SK-N-SH (cell line): Measurements from ENCODE around the gene OGFOD2. TPM values are rescaled to one million over a fixed set of nuclear protein-coding genes. Genes with fewer than 3 reads are reported as not detected.

ENCODE experiments used
- CTCF ChIA-PET: fragments of 300-600, 350-600 bp; formaldehyde crosslinking; extraction: SDS; loops from one replicate; lab custom pipeline; 2021; lab: Yijun Ruan, JAX
- POLR2A ChIA-PET: fragments of 350-600 bp; sonication (Branson Sonifier 250); formaldehyde crosslinking; extraction: SDS; loops from one replicate; lab custom pipeline; 2020; ENCODE audit warnings: antibody characterized with exemption, inconsistent platforms; lab: Yijun Ruan, JAX
- DNase-seq: peaks from one replicate; pipeline ENCODE4 v3.0.0; 2012
- H2AFZ ChIP-seq: fragments of 200-600 bp; sonication (generic); 2 replicates; pipeline ENCODE4 v1.8.1; 2016; ENCODE audit warnings: antibody characterized with exemption, mild to moderate bottlenecking, low read depth
- H3F3A ChIP-seq: fragments of 200-600 bp; sonication (generic); replicated peaks from 2 replicates; pipeline ENCODE3; 2016; ENCODE audit warnings: antibody characterized with exemption, mild to moderate bottlenecking; ENCODE audit not compliant: insufficient read depth
- H3K27ac ChIP-seq, 2 experiments: fragments of 200-500 bp in 1 of 2; fragments of 200-600 bp in 1 of 2; sonication (Bioruptor generic) in 1 of 2; sonication (generic), shearing (Covaris generic) in 1 of 2; 2 replicates each; pipeline versions ENCODE4 v1.5.1 to v1.6.1; 2014 to 2016; ENCODE audit warnings: low read depth in 2 of 2, inconsistent platforms in 1 of 2, low read length in 1 of 2, mild to moderate bottlenecking in 1 of 2, mixed read lengths in 1 of 2
- H3K27me3 ChIP-seq: fragments of 200-600 bp; sonication (generic), shearing (Covaris generic); 2 replicates; pipeline ENCODE4 v1.6.1; 2016; ENCODE audit warnings: mixed run types; ENCODE audit not compliant: insufficient read depth
- H3K36me3 ChIP-seq, 2 experiments: fragments of 200-500 bp in 1 of 2; fragments of 200-600 bp in 1 of 2; sonication (Bioruptor generic) in 1 of 2; sonication (generic) in 1 of 2; replicated peaks in 1 of 2; 2 replicates each; pipeline versions ENCODE3 to v1.5.1; 2014 to 2016; ENCODE audit warnings: low read length in 1 of 2, mild to moderate bottlenecking in 1 of 2; ENCODE audit not compliant: insufficient read depth in 2 of 2, control insufficient read depth in 1 of 2
- H3K4me1 ChIP-seq, 2 experiments: fragments of 200-500 bp in 1 of 2; fragments of 200-600 bp in 1 of 2; sonication (Bioruptor generic) in 1 of 2; sonication (generic), shearing (Covaris generic) in 1 of 2; 2 replicates each; pipeline versions ENCODE4 v1.5.1 to v1.6.1; 2014 to 2016; ENCODE audit warnings: low read depth in 1 of 2, low read length in 1 of 2, mixed run types in 1 of 2; ENCODE audit not compliant: insufficient read depth in 2 of 2, control insufficient read depth in 1 of 2
- H3K4me2 ChIP-seq: fragments of 200-600 bp; sonication (generic), shearing (Covaris generic); 2 replicates; pipeline ENCODE4 v1.6.1; 2017; ENCODE audit warnings: mixed run types
- H3K4me3 ChIP-seq, 2 experiments: fragments of 200-500 bp in 1 of 2; fragments of 200-600 bp in 1 of 2; sonication (Bioruptor generic) in 1 of 2; sonication (generic), shearing (Covaris generic) in 1 of 2; 2 replicates each; pipeline versions ENCODE4 v1.5.1 to v1.8.1; 2014 to 2016; ENCODE audit warnings: low read depth in 2 of 2, inconsistent platforms in 1 of 2, low read length in 1 of 2, mild to moderate bottlenecking in 1 of 2, mixed read lengths in 1 of 2, moderate library complexity in 1 of 2
- H3K79me2 ChIP-seq: fragments of 200-600 bp; sonication (generic); 2 replicates; pipeline ENCODE4 v1.8.1; 2017; ENCODE audit warnings: mild to moderate bottlenecking; ENCODE audit not compliant: insufficient read depth
- H3K9ac ChIP-seq: fragments of 200-600 bp; sonication (generic); 2 replicates; pipeline ENCODE4 v1.6.1; 2017; ENCODE audit warnings: mixed run types
- H3K9me2 ChIP-seq: fragments of 200-600 bp; sonication (generic); 2 replicates; pipeline ENCODE4 v1.6.1; 2017; ENCODE audit warnings: mixed run types
- H3K9me3 ChIP-seq: fragments of 200-600 bp; sonication (generic); 2 replicates; pipeline ENCODE4 v1.6.1; 2017; ENCODE audit warnings: mixed run types, mild to moderate bottlenecking, moderate library complexity
- H4K20me1 ChIP-seq: fragments of 200-600 bp; sonication (generic); 2 replicates; pipeline ENCODE4 v1.6.1; 2017; ENCODE audit warnings: mild to moderate bottlenecking, mixed run types; ENCODE audit not compliant: insufficient read depth
- ELF1 ChIP-seq: IDR thresholded peaks from 2 replicates; pipeline ENCODE4 v1.4.0; 2012
- FOSL2 ChIP-seq: IDR thresholded peaks from 2 replicates; pipeline ENCODE4 v1.4.0; 2012; ENCODE audit warnings: low read depth, mild to moderate bottlenecking, moderate library complexity, borderline replicate concordance
- FOXJ3 ChIP-seq: sonication (generic); formaldehyde crosslinking; IDR thresholded peaks from 2 replicates; pipeline ENCODE4 v1.5.1; 2020; ENCODE audit warnings: mild to moderate bottlenecking, missing genetic modification reagents
- FOXM1 ChIP-seq: IDR thresholded peaks from 2 replicates; pipeline ENCODE4 v1.4.0; 2012; ENCODE audit warnings: low read depth, mild to moderate bottlenecking
- JUND ChIP-seq: IDR thresholded peaks from 2 replicates; pipeline ENCODE4 v1.4.0; 2012
- MEF2A ChIP-seq: IDR thresholded peaks from 2 replicates; pipeline ENCODE4 v1.4.0; 2012; ENCODE audit warnings: low read depth, borderline replicate concordance
- NRF1 ChIP-seq: IDR thresholded peaks from 2 replicates; pipeline ENCODE4 v1.6.1; 2012; ENCODE audit warnings: low read depth, mild to moderate bottlenecking, low read length
- POLR2AphosphoS5 ChIP-seq: IDR thresholded peaks from 2 replicates; pipeline ENCODE4 v1.6.1; 2012; ENCODE audit warnings: low read depth, low read length
- RCOR1 ChIP-seq: fragments of 150-350 bp; IDR thresholded peaks from 2 replicates; pipeline ENCODE4 v1.6.1; 2017; ENCODE audit warnings: antibody characterized with exemption, low read length
- SIN3A ChIP-seq: IDR thresholded peaks from 2 replicates; pipeline ENCODE4 v1.6.1; 2012; ENCODE audit warnings: low read depth, mild to moderate bottlenecking, low read length, moderate library complexity, borderline replicate concordance
- WGBS: methylation state at CpG from one replicate; pipeline ENCODE4 v1.1.6; 2017; ENCODE audit warnings: low lambda C conversion rate; 5-methylcytosine and 5-hydroxymethylcytosine counted together
- polyA plus RNA-seq, 3 experiments: library from polyadenylated mRNA; depleted of rRNA; stranded (reverse); fragments of >200 nt; gene quantifications; 2 replicates each; pipeline ENCODE4 v1.2.3, GENCODE V29; 2012
- TF ChIP-seq, protein P1 (sequence below): IDR thresholded peaks from 2 replicates; pipeline ENCODE4 v1.4.0; 2012; ENCODE audit warnings: low read depth
- TF ChIP-seq, protein P2 (sequence below): fragments of 150-350 bp; IDR thresholded peaks from 2 replicates; pipeline ENCODE4 v1.6.1; 2017; ENCODE audit warnings: antibody characterized with exemption, low read length, low read depth, borderline replicate concordance
- TF ChIP-seq, protein P3 (sequence below): fragments of 200-600 bp; sonication (generic); IDR thresholded peaks from 2 replicates; pipeline ENCODE4 v1.6.1; 2017; ENCODE audit warnings: antibody characterized with exemption, mild to moderate bottlenecking, moderate library complexity
- TF ChIP-seq, protein P4 (sequence below): fragments of 150-350 bp; IDR thresholded peaks from 2 replicates; pipeline ENCODE4 v1.6.1; 2016; ENCODE audit warnings: mild to moderate bottlenecking, low read depth, low read length
- TF ChIP-seq, protein P5 (sequence below): IDR thresholded peaks from 2 replicates; pipeline ENCODE4 v1.4.0; 2012; ENCODE audit warnings: low read depth, borderline replicate concordance

OGFOD2 gene
- polyA plus RNA-seq, 1 of the 3 experiments (the other 2 are of a cell fraction): 22.0 TPM

DNA sequence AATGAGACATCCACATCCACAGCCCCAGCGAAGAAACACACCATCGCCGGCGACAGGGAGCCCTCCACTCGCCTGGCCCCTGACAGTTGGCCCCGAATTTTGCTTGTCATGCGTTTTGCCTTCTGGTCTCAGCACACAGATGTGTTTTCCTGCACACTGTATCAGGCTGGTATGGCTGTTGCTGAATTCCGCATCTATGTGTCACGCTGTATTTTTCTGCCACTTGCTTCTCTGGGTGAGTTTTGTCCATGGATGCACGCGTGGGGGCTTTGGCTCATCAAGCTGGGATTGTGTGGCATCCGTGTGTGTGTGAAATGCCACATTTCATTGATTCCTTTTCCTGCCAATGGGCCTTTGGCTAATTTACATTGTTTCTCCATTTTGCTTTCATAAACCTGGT lies 31.9 kb downstream of the OGFOD2 start:
- no peaks in the 10 kb centered on the region for H3K36me3 ChIP-seq

More for the DNA sequence above, 31.9 kb downstream of the OGFOD2 start:
- Histone ChIP-seq H3K27ac (no peak overlapping the region), H3K4me2 (no peak overlapping the region), H3K4me1 (peaks cover 0 to 9% of the 10 kb centered on the region in 2 experiments; a peak in 1 of 4 replicates), H3K9ac (no peak overlapping the region), H3K9me2 (no peaks in the 10 kb centered on the region), H3K79me2 (no peaks in the 10 kb centered on the region), H3F3A (no peaks in the 10 kb centered on the region), H4K20me1 (no peaks in the 10 kb centered on the region), H3K9me3 (no peaks in the 10 kb centered on the region), H2AFZ (no peak overlapping the region), H3K27me3 (no peaks in the 10 kb centered on the region), H3K4me3 (no peak overlapping the region)
- TF ChIP-seq, protein P1, sequence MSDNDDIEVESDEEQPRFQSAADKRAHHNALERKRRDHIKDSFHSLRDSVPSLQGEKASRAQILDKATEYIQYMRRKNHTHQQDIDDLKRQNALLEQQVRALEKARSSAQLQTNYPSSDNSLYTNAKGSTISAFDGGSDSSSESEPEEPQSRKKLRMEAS: no peak
- TF ChIP-seq NRF1 (no peak), FOXM1 (no peak), SIN3A (no peak), MEF2A (no peak), RCOR1 (no peak), ELF1 (no peak), FOXJ3 (CRISPR knock-in tag) (no peak), POLR2AphosphoS5 (no peak), FOSL2 (no peak), JUND (no peak)
- TF ChIP-seq, protein P2, sequence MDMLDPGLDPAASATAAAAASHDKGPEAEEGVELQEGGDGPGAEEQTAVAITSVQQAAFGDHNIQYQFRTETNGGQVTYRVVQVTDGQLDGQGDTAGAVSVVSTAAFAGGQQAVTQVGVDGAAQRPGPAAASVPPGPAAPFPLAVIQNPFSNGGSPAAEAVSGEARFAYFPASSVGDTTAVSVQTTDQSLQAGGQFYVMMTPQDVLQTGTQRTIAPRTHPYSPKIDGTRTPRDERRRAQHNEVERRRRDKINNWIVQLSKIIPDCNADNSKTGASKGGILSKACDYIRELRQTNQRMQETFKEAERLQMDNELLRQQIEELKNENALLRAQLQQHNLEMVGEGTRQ: no peak
- TF ChIP-seq, protein P3, sequence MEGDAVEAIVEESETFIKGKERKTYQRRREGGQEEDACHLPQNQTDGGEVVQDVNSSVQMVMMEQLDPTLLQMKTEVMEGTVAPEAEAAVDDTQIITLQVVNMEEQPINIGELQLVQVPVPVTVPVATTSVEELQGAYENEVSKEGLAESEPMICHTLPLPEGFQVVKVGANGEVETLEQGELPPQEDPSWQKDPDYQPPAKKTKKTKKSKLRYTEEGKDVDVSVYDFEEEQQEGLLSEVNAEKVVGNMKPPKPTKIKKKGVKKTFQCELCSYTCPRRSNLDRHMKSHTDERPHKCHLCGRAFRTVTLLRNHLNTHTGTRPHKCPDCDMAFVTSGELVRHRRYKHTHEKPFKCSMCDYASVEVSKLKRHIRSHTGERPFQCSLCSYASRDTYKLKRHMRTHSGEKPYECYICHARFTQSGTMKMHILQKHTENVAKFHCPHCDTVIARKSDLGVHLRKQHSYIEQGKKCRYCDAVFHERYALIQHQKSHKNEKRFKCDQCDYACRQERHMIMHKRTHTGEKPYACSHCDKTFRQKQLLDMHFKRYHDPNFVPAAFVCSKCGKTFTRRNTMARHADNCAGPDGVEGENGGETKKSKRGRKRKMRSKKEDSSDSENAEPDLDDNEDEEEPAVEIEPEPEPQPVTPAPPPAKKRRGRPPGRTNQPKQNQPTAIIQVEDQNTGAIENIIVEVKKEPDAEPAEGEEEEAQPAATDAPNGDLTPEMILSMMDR: no peak
- TF ChIP-seq, protein P4, sequence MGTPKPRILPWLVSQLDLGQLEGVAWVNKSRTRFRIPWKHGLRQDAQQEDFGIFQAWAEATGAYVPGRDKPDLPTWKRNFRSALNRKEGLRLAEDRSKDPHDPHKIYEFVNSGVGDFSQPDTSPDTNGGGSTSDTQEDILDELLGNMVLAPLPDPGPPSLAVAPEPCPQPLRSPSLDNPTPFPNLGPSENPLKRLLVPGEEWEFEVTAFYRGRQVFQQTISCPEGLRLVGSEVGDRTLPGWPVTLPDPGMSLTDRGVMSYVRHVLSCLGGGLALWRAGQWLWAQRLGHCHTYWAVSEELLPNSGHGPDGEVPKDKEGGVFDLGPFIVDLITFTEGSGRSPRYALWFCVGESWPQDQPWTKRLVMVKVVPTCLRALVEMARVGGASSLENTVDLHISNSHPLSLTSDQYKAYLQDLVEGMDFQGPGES: no peak
- TF ChIP-seq, protein P5, sequence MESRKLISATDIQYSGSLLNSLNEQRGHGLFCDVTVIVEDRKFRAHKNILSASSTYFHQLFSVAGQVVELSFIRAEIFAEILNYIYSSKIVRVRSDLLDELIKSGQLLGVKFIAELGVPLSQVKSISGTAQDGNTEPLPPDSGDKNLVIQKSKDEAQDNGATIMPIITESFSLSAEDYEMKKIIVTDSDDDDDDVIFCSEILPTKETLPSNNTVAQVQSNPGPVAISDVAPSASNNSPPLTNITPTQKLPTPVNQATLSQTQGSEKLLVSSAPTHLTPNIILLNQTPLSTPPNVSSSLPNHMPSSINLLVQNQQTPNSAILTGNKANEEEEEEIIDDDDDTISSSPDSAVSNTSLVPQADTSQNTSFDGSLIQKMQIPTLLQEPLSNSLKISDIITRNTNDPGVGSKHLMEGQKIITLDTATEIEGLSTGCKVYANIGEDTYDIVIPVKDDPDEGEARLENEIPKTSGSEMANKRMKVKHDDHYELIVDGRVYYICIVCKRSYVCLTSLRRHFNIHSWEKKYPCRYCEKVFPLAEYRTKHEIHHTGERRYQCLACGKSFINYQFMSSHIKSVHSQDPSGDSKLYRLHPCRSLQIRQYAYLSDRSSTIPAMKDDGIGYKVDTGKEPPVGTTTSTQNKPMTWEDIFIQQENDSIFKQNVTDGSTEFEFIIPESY: no peak
- POLR2A ChIA-PET: no interaction called here
- WGBS: 89% methylated on average over 12 of the region's 12 CpGs
- no peak for DNase-seq
- CTCF ChIA-PET: interaction anchor here (1.2 kb wide), 1 partner anchor 231 kb away, joined by 8 read pairs; no protein-coding TSS in a partner anchor
